ENCODE measurements around the gene C2CD4C.
"Not testable (repeated sequence)": the region's sequence is repeated elsewhere in the genome, so short reads cannot be mapped to it uniquely, and the experiment has no call there.

Gene C2CD4C

GRCh38 chr19:399370-399769 is 9.6 kb downstream of the C2CD4C start:
- no peak for DNase-seq (ENCODE audit: low read depth, low spot score)

- no peak for DNase-seq (ENCODE audit: low read depth, low spot score)
Measured at GRCh38 chr19:398719-399118, 10.2 kb downstream of the C2CD4C start.

GRCh38 chr19:397941-398706 is 10.8 kb downstream of the C2CD4C start:
- no peak for DNase-seq (ENCODE audit: low read depth, low spot score)

DNA sequence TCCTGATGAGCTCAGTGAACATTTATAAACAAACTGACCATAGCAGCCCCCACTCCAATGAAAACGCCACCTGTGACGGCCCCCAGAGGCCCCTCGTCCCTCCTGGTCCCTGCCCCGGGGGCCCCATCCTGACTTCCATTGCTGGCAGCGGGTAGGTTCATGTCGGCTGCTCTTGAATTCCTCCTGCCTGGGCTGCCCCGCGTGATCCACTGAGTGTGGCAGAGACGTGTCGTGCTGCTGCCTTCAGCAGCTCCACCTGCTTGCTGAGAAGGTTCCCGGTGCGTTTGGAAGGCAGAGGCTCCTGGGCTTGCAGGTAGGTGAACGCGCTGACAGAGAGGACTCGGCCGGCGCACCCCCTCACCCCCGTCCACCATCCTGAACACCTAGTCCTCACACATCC is 11.6 kb downstream of the C2CD4C start:
- no peak for DNase-seq (ENCODE audit: low read depth, low spot score)

- DNase-seq (ENCODE audit: low read depth, low spot score), result no peak
Measured at GRCh38 chr19:395467-395866, 13.5 kb downstream of the C2CD4C start.

DNA sequence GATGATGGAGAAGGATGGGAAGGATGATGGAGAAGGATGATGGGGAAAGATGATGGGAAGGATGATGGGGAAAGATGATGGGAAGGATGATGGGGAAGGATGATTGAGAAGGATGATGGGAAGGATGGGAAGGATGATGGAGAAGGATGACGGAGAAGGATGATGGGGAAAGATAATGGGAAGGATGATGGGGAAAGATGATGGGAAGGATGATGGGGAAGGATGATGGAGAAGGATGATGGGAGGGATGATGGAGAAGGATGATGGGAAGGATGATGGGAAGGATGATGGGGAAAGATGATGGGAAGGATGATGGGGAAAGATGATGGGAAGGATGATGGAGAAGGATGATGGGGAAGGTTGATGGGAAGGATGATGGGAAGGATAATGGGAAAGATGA is 14.1 kb downstream of the C2CD4C start:
- DNase-seq (ENCODE audit: low read depth, low spot score), result not testable (repeated sequence)

GRCh38 chr19:393560-393959 is 15.4 kb downstream of the C2CD4C start:
- not testable (repeated sequence) for DNase-seq (ENCODE audit: low read depth, low spot score)

DNA sequence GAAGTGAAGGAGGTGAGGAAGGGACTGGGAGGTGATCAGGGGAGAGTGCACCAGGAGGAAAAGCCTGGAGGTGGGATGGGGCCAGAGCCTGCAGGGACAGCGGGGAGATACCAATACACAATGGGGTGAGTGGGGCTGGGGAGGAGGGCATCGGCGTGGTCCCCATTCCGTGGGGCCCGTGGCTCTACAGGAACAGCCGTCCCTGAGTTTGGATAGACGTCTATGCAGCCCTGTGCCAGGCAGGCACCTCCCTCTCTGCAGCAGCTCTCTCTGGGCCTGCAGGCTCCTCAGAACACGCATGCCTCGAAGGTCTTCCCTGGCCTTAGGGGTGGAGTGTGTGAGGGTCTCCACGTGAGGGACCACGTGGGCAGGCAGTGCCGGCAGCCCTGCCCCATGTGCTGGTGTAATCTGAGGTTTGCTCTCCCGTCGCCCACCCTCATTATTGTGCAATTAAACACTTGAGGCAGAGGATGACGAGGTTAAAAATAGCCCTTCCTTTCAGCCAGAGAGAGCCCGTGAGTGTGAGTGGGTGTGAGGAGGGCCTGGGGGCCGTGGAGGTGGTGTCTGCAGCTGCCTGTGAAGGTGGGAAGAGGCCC is 16.5 kb downstream of the C2CD4C start:
- DNase-seq (ENCODE audit: low read depth, low spot score), result no peak

- DNase-seq (ENCODE audit: low read depth, low spot score), result no peak
Measured at GRCh38 chr19:391726-392374, 17.1 kb downstream of the C2CD4C start.

DNA sequence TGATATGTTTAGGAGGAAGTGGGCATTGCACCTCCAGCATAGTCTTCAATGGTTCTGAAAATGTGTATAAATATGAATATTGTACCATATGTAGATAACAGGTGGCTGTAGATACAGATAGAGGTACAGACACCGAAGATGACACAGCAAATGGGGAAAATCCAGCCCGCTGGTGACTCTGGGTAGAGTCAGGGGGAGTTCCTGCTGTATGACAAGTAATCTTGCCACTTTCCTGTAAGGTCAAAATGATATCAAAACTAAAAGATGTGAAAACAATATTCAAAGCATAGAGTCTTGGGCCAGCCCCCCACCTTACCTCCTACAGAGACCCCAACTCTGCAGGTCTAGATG is 17.8 kb downstream of the C2CD4C start:
- no peak for DNase-seq (ENCODE audit: low read depth, low spot score)

GRCh38 chr19:390386-391206 is 18.4 kb downstream of the C2CD4C start:
- no peak for DNase-seq (ENCODE audit: low read depth, low spot score)

GRCh38 chr19:389935-390289 is 19.0 kb downstream of the C2CD4C start:
- DNase-seq (ENCODE audit: low read depth, low spot score), result no peak

DNA sequence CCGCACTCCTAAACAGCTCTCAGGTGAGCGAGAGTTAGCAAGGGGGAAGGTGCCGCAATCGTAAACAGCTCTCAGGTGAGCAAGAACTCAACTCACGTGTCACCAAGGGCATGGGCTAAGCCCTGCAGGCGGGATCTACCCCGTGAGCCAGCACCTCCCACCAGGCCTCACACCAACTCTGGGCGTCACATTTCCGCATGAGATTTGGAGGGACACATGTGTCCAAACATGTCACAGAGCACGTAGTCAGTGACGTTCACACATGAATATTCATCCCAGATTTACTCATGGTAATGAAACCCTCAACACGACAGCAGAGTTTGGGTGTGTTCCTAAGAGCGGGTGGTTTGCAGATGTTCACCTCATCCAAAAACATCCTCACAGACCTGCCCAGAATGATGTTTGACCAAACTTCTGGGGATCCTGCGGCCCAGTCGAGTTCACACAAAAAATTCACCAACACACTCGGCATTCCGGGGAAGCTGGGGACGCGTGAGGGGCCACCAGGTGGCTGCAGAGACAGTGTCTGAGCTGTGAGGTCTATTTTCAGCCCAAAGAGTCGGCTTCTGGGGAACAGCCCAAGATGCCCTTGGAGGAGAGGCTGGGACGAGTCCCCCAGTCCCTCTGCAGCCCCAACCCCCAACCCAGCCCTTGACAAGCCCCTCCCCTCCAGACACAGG is 19.6 kb downstream of the C2CD4C start:
- no peak for DNase-seq (ENCODE audit: low read depth, low spot score)

DNA sequence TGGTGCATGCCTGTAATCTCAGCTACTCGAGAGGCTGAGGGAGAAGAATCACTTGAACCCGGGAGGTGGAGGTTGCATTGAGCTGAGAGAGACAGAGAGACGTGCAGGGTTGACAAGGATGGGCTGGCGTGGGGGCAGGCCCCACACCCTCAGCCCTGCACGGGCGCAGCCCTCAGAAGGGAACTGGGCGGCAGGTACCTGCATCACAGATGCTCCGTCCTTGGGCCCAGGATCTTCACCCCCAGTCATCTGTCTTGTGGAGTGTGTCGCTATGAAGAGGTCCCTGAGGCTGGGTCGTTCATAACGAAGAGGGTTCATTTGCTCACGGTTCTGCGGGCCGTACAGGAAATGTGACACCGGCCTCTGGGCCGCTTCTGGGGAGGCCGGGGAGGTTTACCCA is 20.3 kb downstream of the C2CD4C start:
- DNase-seq (ENCODE audit: low read depth, low spot score), result no peak

GRCh38 chr19:387777-388176 is 21.2 kb downstream of the C2CD4C start:
- DNase-seq (ENCODE audit: low read depth, low spot score), result no peak

DNA sequence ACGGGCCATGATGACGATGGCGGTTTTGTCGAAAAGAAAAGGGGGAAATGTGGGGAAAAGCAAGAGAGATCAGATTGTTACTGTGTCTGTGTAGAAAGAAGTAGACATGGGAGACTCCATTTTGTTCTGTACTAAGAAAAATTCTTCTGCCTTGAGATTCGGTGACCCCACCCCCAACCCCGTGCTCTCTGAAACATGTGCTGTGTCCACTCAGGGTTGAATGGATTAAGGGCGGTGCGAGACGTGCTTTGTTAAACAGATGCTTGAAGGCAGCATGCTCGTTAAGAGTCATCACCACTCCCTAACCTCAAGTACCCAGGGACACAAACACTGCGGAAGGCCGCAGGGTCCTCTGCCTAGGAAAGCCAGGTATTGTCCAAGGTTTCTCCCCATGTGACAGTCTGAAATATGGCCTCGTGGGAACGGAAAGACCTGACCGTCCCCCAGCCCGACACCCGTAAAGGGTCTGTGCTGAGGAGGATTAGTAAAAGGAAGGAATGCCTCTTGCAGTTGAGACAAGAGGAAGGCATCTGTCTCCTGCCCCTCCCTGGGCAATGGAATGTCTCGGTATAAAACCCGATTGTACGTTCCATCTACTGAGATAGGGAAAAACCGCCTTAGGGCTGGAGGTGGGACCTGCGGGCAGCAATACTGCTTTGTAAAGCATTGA is 22.2 kb downstream of the C2CD4C start:
- not testable (repeated sequence) for DNase-seq (ENCODE audit: low read depth, low spot score)

DNA sequence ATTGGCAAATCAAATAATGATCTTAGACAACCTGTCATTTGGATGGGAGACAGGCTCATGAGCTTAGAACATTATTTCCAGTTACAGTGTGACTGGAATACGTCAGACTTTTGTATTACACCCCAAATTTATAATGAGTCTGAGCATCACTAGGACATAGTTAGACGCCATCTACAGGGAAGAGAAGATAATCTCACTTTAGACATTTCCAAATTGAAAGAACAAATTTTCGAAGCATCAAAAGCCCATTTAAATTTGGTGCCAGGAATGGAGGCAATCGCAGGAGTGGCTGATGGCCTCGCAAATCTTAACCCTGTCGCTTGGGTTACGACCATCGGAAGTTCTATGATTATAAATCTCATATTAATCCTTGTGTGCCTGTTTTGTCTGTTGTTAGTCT is 22.8 kb downstream of the C2CD4C start:
- DNase-seq (ENCODE audit: low read depth, low spot score), result not testable (repeated sequence)

DNA sequence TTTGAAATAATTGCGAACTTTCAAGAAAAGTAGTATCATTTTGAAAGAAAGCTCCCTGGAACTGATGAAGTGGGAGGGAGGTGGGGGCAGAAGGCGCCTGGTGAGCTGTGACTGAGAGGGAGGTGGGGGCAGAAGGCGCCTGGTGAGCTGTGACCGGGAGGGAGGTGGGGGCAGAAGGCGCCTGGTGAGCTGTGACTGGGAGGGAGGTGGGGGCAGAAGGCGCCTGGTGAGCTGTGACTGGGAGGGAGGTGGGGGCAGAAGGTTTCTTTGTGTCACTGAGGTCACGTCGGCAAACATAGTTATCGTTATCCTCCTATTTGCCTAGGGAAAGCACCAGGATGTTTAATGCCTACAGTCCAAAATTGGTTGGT is 24.2 kb downstream of the C2CD4C start:
- no peak for DNase-seq (ENCODE audit: low read depth, low spot score)

GRCh38 chr19:383922-384798 is 24.8 kb downstream of the C2CD4C start:
- no peak for DNase-seq (ENCODE audit: low read depth, low spot score)

- no peak for DNase-seq (ENCODE audit: low read depth, low spot score)
Measured at GRCh38 chr19:383040-383439, 25.9 kb downstream of the C2CD4C start.
